GM12891 (cell line): ENCODE results near the gene UNCX.
"Not testable (repeated sequence)": the region's sequence is repeated elsewhere in the genome, so short reads cannot be mapped to it uniquely, and the experiment has no call there.

ENCODE experiments used
- DNase-seq: peaks from one replicate; pipeline ENCODE4 v3.0.0; 2011; ENCODE audit warnings: low spot score; ENCODE audit not compliant: insufficient read length
- FAIRE-seq: peaks from 2 replicates; lab custom pipeline; 2011; peaks lifted over from hg19 to GRCh38; lab: Jason Lieb, UNC
- PAX5 ChIP-seq: IDR thresholded peaks from 2 replicates; pipeline ENCODE4 v1.6.1; 2011; ENCODE audit warnings: low read length, moderate library complexity, mild to moderate bottlenecking; ENCODE audit not compliant: insufficient read depth, severe bottlenecking
- POLR2A ChIP-seq: IDR thresholded peaks from 2 replicates; pipeline ENCODE4 v1.6.1; 2011; ENCODE audit warnings: low read depth, low read length, control low read depth
- POLR2AphosphoS5 ChIP-seq: IDR thresholded peaks from 2 replicates; pipeline ENCODE4 v1.6.1; 2011; ENCODE audit warnings: low read depth, low read length, control low read depth
- POU2F2 ChIP-seq: IDR thresholded peaks from 2 replicates; pipeline ENCODE4 v1.6.1; 2011; ENCODE audit warnings: low read depth, mild to moderate bottlenecking, control low read depth, low read length, moderate library complexity
- SPI1 ChIP-seq: IDR thresholded peaks from 2 replicates; pipeline ENCODE4 v1.6.1; 2011; ENCODE audit warnings: low read depth, low read length, control low read depth
- TAF1 ChIP-seq: IDR thresholded peaks from 2 replicates; pipeline ENCODE4 v1.6.1; 2011; ENCODE audit warnings: low read depth, low read length, control low read depth

The UNCX gene

GRCh38 chr7:1201916-1202315 is 30.8 kb upstream of the UNCX start:
- no peak for TF ChIP-seq POLR2AphosphoS5
- no peak for TF ChIP-seq POU2F2
- no peak for TF ChIP-seq POLR2A
- no peak for TF ChIP-seq SPI1
- TF ChIP-seq PAX5, result no peak
- TF ChIP-seq TAF1, result no peak
- FAIRE-seq (no peak), DNase-seq (no peak)

GRCh38 chr7:1202914-1203313 is 29.8 kb upstream of the UNCX start:
- not testable (repeated sequence) for DNase-seq, FAIRE-seq

GRCh38 chr7:1204460-1205140 is 28.1 kb upstream of the UNCX start:
- DNase-seq (no peak), FAIRE-seq (no peak)
- TF ChIP-seq SPI1 (no peak), POLR2AphosphoS5 (no peak), TAF1 (no peak), PAX5 (no peak), POU2F2 (no peak), POLR2A (no peak)

- FAIRE-seq, DNase-seq: not testable (repeated sequence)
Observed at GRCh38 chr7:1205742-1206141, 26.9 kb upstream of the UNCX start.

GRCh38 chr7:1209097-1209496 is 23.6 kb upstream of the UNCX start:
- FAIRE-seq, result no peak
- no peak for TF ChIP-seq PAX5
- TF ChIP-seq SPI1, result no peak
- TF ChIP-seq POLR2AphosphoS5, result no peak
- TF ChIP-seq POLR2A, result no peak
- no peak for TF ChIP-seq TAF1
- no peak for TF ChIP-seq POU2F2
- DNase-seq, result no peak

- DNase-seq (no peak), FAIRE-seq (no peak)
- no peak for TF ChIP-seq POLR2AphosphoS5
- no peak for TF ChIP-seq TAF1
- TF ChIP-seq POLR2A, result no peak
- no peak for TF ChIP-seq PAX5
- TF ChIP-seq POU2F2, result no peak
- TF ChIP-seq SPI1, result no peak
Observed at GRCh38 chr7:1210321-1210978, 22.2 kb upstream of the UNCX start.

- TF ChIP-seq SPI1 (no peak), TAF1 (no peak), POLR2A (no peak), POLR2AphosphoS5 (no peak), PAX5 (no peak), POU2F2 (no peak)
- DNase-seq (no peak), FAIRE-seq (no peak)
Observed at GRCh38 chr7:1210979-1211608, 21.6 kb upstream of the UNCX start.

GRCh38 chr7:1211611-1212010 is 21.1 kb upstream of the UNCX start:
- FAIRE-seq (no peak), DNase-seq (no peak)
- no peak for TF ChIP-seq SPI1
- TF ChIP-seq POU2F2, result no peak
- TF ChIP-seq TAF1, result no peak
- TF ChIP-seq PAX5, result no peak
- no peak for TF ChIP-seq POLR2A

- FAIRE-seq, DNase-seq: not testable (repeated sequence)
Observed at GRCh38 chr7:1212025-1212424, 20.6 kb upstream of the UNCX start.

GRCh38 chr7:1214516-1214915 is 18.2 kb upstream of the UNCX start:
- DNase-seq (no peak), FAIRE-seq (no peak)
- TF ChIP-seq TAF1, result no peak
- TF ChIP-seq PAX5, result no peak
- TF ChIP-seq POU2F2, result no peak
- no peak for TF ChIP-seq POLR2AphosphoS5
- no peak for TF ChIP-seq POLR2A
- no peak for TF ChIP-seq SPI1
